Kidney epithelial cell (primary cell): ENCODE measurements around the gene LELP1. TPM values are rescaled to one million over a fixed set of nuclear protein-coding genes. Genes with fewer than 3 reads are reported as not detected.
"Not testable (repeated sequence)": the region's sequence is repeated elsewhere in the genome, so short reads cannot be mapped to it uniquely, and the experiment has no call there.

Experiments used
- DNase-seq: peaks from one replicate; pipeline ENCODE4 v3.0.0-alpha.2; 2010; ENCODE audit warnings: low read depth
- H3K27me3 ChIP-seq: 2 replicates; pipeline ENCODE4 v1.6.0; 2011; ENCODE audit warnings: low read length; ENCODE audit not compliant: control insufficient read depth, insufficient read depth
- H3K36me3 ChIP-seq: 2 replicates; pipeline ENCODE4 v1.5.1; 2011; ENCODE audit warnings: low read length; ENCODE audit not compliant: control insufficient read depth, insufficient read depth
- H3K4me3 ChIP-seq: 2 replicates; pipeline ENCODE4 v1.5.1; 2011; ENCODE audit warnings: low read depth, mild to moderate bottlenecking, control low read depth, low read length
- total RNA-seq: library from RNA; depleted of rRNA; stranded (reverse); fragments of >200 nt; gene quantifications from 2 replicates; pipeline ENCODE4 v1.2.3, GENCODE V29; 2015
- TF ChIP-seq, protein P1 (sequence below): IDR thresholded peaks from 2 replicates; pipeline ENCODE4 v1.5.1; 2011; ENCODE audit warnings: mild to moderate bottlenecking, moderate library complexity, low read length, control low read depth, inconsistent platforms; ENCODE audit not compliant: insufficient read depth, poor library complexity, severe bottlenecking

The LELP1 gene
- total RNA-seq, 1 donor from 2014 or later: not detected

DNA sequence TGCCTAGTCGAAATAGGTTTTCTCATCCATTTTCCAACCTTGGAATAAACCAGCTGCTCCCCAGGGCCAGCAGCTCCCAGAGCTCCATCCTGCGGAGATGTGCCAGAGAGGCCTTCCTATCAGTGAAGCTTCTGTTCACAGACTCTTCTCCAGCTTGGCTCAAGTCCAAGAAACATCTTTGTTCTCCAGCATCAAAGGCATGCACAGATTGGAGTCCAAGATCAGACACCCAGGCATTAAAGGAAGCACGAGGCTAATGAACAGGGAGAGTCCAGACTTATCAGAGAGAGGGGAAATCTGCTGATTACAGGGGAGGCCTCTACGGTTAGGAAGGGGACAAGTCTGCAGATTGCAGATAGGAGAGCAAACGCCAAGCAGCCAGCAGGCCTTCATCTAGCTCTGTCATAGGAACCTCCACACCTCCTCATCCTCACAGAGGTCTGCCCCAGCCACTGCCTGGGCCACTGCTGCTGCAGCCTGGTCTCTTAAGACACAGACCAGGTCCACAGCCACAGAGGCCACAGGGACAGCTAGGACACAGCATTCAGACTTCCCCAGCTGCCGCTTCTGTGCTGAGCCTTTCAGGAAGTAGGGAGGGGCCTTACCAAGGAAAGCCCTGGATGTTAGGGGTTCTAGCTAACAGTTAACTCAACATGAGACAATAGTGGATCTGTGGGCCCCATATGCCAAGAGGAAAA is 17.5 kb downstream of the LELP1 start:
- Histone ChIP-seq H3K4me3 (no peak overlapping the region), H3K36me3 (no peaks in the 10 kb centered on the region), H3K27me3 (peaks cover 3% of the 10 kb centered on the region)
- TF ChIP-seq, protein P1, sequence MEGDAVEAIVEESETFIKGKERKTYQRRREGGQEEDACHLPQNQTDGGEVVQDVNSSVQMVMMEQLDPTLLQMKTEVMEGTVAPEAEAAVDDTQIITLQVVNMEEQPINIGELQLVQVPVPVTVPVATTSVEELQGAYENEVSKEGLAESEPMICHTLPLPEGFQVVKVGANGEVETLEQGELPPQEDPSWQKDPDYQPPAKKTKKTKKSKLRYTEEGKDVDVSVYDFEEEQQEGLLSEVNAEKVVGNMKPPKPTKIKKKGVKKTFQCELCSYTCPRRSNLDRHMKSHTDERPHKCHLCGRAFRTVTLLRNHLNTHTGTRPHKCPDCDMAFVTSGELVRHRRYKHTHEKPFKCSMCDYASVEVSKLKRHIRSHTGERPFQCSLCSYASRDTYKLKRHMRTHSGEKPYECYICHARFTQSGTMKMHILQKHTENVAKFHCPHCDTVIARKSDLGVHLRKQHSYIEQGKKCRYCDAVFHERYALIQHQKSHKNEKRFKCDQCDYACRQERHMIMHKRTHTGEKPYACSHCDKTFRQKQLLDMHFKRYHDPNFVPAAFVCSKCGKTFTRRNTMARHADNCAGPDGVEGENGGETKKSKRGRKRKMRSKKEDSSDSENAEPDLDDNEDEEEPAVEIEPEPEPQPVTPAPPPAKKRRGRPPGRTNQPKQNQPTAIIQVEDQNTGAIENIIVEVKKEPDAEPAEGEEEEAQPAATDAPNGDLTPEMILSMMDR: no peak
- DNase-seq: no peak

DNA sequence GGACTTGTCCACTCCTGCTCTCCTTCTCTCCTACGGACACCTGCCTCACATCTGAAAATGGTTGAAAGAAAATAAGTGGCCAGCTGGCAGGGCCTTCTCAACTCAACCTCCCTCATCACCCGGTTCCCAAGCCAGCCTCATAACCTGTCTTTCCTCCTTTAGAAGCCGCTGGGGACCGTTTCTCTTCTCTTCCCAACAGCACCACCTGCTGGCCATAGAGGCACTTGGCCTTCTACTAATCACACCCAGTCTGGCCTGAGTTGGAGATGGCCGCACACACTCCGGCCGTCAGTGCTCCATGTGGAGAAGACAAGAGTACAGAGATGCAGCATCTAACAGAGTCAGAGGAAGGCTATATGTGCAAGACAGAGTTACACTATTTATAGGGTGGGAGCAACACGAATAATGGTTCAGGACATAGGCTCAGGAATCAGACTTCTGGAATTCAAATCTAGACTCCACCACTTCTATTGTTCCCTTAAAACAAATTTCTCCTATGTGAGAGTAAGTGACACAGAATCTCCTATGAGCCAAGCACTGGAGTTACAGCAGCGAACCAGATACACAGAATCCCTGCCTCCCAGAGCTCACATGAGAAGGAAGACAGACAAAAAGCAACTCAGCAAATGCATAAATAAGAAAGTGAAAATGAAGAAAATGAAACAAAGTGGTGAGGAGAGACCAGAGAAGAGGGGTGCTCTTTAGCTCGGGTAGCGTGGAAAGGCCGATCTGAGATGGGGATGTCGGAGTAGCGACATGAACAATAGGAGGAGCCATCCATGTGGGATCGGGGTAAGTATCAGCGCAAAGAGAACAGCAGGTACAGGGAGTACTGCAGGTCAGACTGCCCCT is 20.0 kb downstream of the LELP1 start:
- TF ChIP-seq, protein P1: peak; percentile 69
- not testable (repeated sequence) for H3K4me3 ChIP-seq, DNase-seq, H3K27me3 ChIP-seq, H3K36me3 ChIP-seq

DNA sequence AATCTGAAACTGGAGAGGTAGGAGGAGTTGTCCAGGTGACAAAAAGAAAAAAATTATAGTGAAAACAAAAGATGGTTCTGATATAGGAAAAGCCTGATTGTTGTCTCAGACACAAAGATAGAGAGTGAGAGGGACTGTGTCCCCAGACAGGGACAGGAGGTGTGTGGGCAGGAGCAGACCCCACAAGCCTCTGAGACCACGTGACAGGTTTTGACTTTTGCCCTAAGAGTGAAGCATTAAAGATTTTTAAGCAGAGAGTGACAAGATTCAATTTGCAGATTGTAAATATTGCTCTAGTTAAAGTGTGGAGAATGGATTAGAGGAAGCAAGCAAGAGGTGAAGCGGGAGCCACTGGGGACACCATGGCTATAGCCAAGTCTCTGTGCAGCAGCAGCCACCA is 24.6 kb downstream of the LELP1 start:
- H3K36me3 ChIP-seq: no peaks in the 10 kb centered on the region
- DNase-seq: no peak
- peaks cover 2% of the 10 kb centered on the region for H3K27me3 ChIP-seq
- no peak overlapping the region for H3K4me3 ChIP-seq
- TF ChIP-seq, protein P1: no peak

DNA sequence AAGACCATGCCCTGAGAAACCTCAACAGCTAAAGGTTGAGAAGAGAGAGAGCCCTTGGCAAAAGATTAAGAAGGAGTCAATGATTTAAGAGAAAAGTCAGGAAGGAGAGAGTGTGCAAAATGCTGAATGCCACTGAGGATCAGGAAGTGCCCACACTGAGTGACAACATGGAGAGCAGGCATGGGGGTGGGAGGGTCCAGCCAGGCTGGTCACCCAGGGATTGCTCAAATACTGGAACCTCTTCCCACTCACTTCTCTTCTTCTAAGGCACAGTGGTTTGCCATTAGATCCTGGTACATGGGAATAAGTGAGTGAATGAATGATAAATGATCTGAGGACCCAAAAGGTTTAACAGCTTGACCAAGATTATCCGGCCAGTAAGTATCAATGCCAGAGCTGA is 25.3 kb downstream of the LELP1 start:
- no peak overlapping the region for H3K4me3 ChIP-seq
- TF ChIP-seq, protein P1: no peak
- no peaks in the 10 kb centered on the region for H3K36me3 ChIP-seq
- H3K27me3 ChIP-seq: peaks cover 2% of the 10 kb centered on the region
- DNase-seq: no peak

DNA sequence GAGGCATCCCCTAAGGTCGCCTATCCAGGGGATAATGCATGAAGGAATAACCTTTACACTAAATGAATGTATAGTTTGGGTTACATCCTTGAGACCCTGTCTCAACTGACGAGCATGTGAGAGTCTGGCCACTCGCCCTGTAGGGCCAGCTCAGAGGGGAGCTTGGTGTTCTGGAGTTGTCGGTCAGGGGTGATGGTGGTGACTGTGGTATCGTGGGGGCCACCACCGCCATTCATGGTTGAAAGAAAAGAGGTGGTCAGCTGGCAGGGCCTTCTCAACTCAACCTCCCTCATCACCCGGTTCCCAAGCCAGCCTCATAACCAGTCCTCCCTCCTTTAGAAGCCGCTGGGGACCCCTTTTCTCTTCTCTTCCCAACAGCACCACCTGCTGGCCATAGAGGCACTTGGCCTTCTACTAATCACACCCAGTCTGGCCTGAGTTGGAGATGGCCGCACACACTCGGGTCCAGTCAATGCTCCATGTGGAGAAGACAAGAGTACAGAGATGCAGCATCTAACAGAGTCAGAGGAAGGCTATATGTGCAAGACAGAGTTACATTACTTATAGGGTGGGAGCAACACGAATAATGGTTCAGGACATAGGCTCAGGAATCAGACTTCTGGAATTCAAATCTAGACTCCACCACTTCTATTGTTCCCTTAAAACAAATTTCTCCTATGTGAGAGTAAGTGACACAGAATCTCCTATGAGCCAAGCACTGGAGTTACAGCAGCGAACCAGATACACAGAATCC is 26.0 kb downstream of the LELP1 start:
- H3K4me3 ChIP-seq, DNase-seq, H3K27me3 ChIP-seq, H3K36me3 ChIP-seq: not testable (repeated sequence)
- TF ChIP-seq, protein P1: peak; percentile 28
